Skeletal muscle cell (primary cell): ENCODE data around the gene SLC39A1.

Experiments used
- DNase-seq: peaks from one replicate; pipeline ENCODE4 v3.0.0-alpha.2; 2010; ENCODE audit warnings: low read depth
- H3K4me3 ChIP-seq: 2 replicates; pipeline ENCODE4 v1.5.1; 2011; ENCODE audit warnings: low read depth, mild to moderate bottlenecking, control low read depth, low read length, moderate library complexity

SLC39A1 gene

DNA sequence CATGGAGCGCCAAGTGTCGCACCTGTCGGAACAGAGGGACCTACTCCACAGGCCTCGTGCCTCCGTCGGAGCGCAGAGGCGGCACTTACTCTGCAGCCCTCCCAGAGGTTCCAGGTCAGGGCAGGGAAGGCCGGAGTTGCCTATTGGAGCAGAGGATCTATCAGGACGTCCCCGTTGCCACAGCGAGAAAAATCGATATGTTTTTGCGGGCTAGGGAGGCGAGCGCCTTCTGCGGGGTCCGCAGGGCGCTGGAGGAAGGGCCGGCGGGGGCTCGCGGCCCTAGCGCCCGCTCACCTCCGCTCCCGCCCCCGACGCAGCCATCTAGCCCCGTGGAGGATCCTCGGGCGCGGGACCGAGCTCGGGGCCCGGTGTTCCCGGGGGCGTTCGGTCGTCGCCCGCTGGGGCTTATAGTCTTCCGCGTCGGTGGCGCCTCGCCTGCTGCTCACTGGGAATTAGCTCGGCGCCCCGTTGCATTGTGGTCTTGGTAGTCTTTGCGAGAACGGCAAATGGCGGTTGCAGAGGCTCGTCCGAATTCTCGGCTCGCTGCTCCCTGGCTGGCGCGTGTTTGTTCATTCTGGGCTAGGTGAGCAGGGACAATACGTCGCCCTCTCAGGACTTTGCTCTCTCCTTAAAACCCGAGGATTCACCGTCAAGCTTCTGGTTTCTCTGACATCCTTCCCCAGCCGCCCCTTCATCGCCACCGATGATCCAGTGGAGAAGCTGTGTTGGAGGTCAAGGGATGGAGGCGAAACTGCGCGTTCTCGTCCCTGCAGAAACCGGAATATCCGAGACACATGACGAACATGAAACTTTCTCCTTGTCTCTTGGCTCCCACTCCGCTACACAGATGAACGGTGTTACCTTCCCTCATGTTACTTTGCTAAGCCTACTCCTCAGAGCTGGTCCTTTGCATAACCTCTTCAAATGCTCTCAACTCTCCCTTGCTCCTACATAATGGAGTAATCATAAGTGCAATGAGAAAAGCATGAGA is 14.2 kb upstream of the SLC39A1 start, which contains the start of gene JTB:
Gene JTB, minus strand, starts transcription at position 425 of the 991 bp plus-strand sequence. Its CDS starts 422 bp downstream, at position 3.
- DNase-seq, result peak; percentile 31
- H3K4me3 ChIP-seq, result peak within 1 kb of the TSS; percentile 98

DNA sequence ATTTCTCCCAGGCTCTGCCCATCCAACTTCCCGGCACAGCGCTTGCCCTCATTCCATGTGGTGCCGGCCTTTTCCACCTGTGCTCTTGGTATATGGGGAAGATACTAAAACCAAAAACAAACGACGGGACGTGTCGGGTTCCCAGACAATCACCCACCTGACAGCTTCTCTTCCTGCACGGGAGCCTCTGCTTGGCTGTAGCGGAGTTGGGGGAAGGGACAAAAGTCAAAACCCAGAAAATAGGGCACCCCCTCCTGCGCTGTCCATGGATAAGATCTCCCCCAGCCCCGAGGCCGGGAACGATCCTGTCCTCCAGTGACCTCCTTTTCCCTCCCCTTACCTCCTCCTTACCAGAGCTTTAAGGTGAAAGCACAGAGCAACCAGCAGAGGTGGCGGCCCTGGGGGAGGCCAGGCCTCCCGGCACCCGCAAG is 13.5 kb upstream of the SLC39A1 start:
- H3K4me3 ChIP-seq, result peak overlapping the region; percentile 98
- no peak for DNase-seq

DNA sequence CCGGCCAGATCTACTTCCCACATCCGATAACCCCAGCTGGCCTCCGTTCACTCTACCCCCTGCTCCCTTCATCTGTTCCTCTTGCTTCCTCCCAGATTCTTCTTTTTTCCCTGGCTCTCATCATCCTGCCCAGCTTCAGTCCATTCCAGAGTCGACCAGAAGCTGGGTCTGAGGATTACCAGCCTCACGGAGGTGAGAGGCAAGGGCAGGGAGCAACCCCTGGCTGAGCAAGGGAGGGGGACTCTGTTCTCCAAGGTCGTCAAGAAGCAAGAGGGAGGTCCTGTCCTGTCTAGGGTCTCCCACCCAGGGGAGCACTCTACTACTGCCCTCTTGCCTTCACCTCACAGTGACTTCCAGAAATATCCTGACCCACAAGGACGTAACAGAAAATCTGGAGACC is 10.2 kb upstream of the SLC39A1 start:
- no peak for DNase-seq

DNA sequence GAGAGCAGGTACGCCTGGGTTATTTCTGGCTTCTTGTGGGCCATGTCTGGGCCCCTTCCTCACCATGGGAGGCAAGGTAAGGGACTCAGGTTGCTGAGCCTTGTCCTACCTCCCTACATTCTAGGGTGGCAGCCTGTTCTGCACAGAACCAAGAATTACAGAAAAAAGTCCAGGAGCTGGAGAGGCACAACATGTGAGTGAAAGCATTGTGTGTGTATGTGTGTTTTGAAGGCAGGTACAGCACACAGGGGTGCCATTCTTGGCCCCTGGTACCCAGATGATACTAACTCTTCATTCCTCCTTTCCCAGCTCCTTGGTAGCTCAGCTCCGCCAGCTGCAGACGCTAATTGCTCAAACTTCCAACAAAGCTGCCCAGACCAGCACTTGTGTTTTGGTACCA is 9.7 kb upstream of the SLC39A1 start:
- no peak for DNase-seq
- H3K4me3 ChIP-seq, result no peak overlapping the region

More for the DNA sequence above, 10.2 kb upstream of the SLC39A1 start:
- no peak overlapping the region for H3K4me3 ChIP-seq

DNA sequence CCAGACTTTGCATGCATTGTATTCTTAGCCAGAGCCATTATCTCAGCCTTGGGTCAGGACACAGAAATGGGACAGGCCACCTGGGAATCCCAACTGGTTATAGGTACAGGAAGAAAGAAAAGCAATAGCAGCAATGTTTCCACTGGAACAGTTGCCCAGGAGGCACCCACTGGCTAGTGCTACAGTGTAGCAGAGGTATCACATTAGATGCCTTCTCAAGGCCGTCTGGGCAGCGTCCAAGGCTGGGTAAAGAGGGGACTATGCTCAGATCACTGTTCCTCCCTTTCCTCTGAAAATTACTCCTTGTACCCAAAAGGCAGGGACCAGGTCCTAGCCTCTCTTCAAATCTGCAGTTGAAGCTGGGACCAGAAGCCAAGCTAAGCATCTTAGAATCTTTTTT is 7.0 kb upstream of the SLC39A1 start:
- H3K4me3 ChIP-seq, result no peak overlapping the region
- no peak for DNase-seq

DNA sequence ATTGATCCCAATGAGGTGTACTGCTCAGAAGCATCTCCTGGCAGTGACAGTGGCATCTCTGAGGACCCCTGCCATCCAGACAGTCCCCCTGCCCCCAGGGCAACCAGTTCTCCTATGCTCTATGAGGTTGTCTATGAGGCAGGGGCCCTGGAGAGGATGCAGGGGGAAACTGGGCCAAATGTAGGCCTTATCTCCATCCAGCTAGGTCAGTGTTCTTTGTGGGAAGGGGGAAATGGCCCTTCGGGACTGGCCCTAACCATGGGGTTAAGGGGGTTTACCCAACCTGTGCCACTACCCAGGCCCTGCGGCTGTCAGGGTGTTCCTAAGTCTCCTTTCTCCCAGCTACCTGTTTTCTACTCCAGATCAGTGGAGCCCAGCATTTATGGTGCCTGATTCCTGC is 5.6 kb upstream of the SLC39A1 start:
- peak overlapping the region; percentile 63 for H3K4me3 ChIP-seq
- no peak for DNase-seq

DNA sequence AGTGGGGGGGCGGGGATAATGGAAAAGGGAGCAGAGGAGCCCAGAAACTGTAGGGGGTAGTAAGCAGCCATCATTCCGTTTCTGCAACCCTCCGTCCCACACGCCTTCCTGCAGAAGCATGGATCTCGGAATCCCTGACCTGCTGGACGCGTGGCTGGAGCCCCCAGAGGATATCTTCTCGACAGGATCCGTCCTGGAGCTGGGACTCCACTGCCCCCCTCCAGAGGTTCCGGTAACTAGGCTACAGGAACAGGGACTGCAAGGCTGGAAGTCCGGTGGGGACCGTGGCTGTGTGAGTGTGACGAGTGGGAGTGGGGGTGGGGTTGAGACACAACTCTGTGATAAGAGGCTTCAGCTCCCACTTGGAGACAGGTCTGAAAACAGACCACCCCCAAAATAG is 5.1 kb upstream of the SLC39A1 start:
- H3K4me3 ChIP-seq, result peak overlapping the region; percentile 63
- DNase-seq, result no peak

DNA sequence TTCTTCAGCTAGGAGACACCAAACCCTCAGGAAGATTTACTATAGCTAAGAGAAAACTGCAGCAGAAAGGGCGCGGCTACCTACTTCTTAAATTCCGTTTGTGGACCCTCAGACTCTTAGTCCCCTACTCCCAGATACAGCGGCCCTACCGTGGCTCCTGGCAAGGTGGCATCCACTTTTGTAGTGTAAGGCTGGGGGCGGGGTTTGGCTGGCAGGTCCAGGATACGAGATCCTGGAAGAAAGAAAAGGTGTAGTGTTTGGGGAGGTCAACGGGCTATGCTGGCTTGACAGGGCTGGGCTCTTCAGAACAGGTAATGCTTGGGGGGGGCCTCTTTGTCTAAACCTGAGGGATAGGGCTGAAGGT is 4.6 kb upstream of the SLC39A1 start:
- H3K4me3 ChIP-seq, result peak overlapping the region; percentile 63
- no peak for DNase-seq

DNA sequence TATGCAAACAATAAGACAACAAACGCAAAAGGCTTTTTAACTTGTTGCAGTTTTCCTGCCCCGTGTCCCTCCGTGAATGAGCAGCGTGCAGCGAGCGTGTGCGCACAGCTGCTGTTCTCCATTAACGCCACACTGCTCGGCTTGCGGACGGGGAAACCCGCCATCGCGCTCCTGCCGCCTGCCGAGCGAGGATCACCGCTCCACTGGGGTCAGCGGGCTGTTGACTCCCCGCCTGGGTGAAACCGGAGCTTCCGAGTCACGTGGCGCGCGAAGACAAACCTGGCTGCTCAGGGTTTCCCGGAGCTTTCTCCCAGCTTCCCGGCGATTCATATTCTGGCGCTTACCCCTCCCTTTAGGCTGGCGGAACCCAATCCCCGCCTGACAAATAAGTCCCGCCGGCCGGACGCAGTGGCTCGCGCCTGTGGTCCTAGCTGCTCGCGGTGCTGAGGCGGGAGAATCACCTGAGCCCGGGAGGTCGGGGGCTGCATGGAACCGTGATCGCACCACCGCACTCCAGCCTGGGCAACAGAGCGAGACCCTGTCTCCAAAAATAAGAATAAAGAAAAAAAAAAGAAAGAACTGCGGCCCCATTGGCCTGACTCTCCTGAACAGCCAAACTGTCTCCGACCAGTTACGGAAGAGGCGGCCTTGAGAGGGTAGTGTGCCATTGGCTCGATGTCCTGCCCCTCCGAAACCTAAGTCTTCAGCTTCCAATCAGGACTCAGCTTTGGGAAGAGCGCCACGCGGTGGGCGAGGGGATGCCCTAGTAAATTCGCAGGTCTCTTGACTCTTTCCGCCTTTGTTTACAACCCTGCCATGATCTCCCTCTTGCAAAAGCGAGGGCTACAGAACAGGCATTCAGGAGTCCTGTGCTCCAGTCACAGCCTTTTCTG is 4.0 kb upstream of the SLC39A1 start, which contains the start of gene CREB3L4:
Gene CREB3L4, plus strand, starts transcription at position 796 of the 893 bp plus-strand sequence. CDS start 624 bp downstream, outside the sequence.
- DNase-seq, result peak; percentile 97
- peak within 1 kb of the TSS; percentile 63 for H3K4me3 ChIP-seq

DNA sequence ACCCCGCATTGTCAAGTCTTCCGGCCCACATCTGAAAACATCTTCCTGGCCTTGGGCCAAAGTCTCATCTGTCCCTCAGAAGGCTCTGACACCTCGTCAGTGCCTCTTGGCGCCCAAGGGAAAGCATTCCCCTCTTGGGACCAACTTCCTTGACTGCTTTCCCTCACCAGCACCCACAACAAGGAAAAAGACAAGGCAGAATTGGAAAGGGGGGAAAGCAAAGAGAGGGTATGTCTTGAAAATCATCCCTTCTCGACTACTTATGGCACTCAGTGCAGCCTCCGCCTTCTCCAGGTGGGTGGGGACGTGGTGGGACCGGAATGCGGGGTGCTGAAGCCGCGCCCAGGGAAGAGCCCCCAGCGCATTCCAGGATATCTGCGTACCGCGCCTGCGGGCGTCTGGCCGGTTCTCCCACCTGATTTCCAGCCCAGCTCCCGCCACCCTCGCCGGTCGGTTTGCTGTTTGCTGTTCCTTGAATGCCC is 554 bp upstream of the SLC39A1 start:
- peak overlapping the region; percentile 71 for H3K4me3 ChIP-seq

DNA sequence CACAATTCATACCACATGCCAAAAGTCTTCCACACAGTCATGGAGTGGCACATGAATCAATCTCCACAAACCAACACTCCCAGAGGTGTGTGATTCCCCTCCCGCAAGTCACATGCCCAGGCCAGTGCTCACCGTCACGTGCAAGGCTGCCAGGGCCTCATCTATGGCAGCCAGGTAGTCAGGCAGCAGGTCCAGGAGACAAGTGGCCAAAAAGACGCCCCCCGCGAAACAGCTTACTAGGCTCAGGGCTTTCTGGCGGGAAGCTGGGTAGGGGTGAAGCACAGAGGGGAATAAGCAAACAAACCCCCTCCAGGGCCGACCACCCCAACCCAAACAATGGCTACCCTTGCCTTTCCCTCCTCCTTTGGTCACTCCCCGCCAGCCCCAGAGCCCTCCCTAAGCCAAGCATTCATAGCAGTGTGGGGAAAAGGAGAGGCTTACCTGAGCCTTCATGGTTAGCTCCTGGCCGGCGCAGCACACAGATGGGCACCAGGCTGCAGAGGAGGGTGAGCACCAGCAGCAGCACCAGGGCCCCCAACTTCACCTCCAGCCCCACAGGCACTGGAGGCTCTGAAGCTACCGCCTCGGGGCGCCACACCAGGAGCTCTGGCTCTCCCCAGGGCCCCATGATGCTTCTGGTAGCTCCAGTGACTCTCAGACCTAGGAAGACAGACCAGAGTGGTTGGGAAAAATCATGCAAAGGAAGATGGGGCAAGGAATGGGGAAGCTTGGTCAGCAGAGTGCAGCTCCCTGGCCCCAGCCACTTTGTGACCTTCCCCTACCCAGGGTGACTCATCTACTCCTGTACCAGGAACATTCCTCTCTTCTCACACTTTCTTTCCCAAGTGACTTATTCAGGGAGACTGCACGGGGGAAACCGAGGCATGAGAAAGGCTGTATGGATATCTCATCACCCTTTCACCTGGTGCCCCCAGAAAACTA is 978 bp downstream of the SLC39A1 start:
- H3K4me3 ChIP-seq, result peak overlapping the region; percentile 71
- no peak for DNase-seq

More for the DNA sequence above, 554 bp upstream of the SLC39A1 start:
- DNase-seq, result no peak

DNA sequence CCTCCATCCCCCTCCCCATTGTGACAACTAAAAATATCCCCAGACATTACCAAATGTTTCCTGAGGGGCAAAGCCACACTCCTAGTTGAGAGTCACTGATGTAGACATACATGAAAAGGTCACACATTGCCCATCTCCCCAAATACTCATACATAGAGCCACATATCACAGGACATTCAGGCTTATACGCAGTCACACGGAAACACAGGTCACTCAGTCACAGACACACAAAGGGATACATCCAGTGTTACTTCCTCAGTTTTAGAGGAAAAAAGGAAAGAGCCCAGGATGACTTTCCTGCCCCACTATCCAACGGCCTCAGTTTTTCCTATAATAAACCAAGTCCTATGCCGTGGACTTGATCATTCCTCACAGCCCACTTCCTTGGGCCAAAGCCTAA is 1.9 kb downstream of the SLC39A1 start:
- no peak for DNase-seq
- H3K4me3 ChIP-seq, result peak overlapping the region; percentile 71

DNA sequence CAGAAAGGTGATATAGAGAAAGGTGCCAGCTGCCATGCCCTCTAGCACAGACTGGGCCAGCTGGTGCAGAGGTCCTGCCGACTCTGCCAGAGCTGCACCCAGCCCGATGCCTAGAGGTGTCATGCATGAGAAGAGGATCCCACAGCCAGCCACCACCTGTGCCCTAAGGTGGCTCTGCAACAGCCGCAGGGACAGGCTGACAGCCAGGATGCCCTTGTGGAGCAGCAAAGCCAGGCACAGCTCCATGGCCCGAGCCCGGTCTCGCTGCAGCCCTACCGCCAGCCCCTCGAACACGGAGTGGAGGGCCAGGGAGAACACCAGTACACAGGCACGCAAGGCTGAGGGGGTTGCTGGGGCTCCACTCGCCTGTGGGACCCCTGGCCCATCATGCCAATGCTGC is 3.1 kb downstream of the SLC39A1 start:
- H3K4me3 ChIP-seq, result no peak overlapping the region
- DNase-seq, result no peak

DNA sequence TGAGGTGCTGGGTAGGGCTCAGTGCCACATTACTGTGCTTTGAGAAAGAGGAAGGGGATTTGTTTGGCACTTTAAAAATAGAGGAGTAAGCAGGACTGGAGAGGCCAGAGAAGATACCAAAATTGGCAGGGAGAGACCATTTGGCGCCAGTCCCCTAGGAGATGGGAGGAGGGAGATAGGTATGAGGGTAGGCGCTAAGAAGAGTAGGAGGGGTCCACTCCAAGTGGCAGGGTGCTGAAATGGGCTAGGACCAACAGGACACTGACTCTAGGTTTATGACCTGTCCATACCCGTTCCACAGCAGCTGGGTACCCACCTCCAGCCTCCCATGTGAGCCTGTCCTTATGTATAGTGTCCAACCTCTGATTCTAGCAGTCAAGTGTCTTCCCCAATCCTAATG is 3.9 kb downstream of the SLC39A1 start:
- DNase-seq, result no peak
- H3K4me3 ChIP-seq, result no peak overlapping the region

DNA sequence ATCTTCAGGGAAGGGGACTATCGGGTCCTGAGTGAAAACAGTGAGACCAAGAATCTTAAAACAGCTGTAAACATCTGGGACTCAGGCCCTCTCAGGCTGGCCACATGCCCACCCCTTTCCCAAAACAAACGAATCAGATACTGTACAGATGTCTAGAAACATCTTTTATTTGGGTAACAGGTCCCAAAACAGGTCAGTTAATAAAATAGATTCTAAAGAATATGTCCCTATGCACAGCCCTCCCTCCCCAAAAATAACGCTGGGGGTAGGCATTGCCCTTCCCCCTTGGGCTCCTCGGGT is 4.4 kb downstream of the SLC39A1 start:
- H3K4me3 ChIP-seq, result no peak overlapping the region
- DNase-seq, result no peak

DNA sequence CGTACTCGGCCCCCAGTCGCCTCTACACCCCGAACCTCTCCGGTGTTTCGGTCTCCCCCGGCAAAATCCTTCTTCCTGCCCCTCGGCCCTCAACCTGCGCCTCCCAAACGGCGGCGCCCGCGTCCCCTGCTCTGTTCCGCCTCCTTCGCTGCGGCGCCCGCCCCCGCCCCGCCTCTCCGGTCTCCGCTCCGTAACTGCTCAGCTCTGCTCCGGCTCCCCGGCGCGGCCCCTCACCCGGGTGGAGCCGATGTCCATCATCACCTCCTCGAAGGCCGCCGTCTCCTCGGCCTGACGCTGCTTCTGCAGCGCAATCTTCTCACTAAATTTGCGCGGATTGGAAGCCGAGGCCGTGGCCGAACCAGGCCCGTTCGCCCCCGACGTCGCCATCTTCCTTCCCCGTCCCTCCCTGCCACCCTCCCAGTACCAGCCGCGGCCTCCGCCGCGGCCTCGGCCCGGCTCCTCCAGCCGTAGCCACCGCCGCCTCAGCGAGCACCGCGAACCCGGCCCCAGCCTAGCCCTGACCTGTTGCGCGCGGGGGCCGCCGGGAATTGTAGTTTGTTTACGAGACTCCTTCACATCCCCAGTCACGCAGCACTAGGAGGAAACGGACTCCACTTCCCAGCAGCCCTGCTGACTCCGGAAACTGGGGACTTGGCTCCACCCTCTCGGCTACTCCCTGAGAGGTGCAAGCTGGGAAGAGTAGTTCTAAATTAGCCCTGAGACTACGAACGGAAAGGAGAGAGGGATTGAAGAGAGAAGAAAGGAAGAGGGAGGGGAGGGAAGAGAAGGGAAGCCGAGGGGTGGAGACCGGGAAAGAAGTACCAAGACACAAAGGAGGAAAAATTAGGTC is 5.0 kb downstream of the SLC39A1 start, which contains the start of gene CRTC2:
Gene CRTC2, minus strand, starts transcription at position 502 of the 850 bp plus-strand sequence. Its CDS starts 115 bp downstream, at position 387.
- H3K4me3 ChIP-seq, result peak within 1 kb of the TSS; percentile 76
- peak; percentile 94 for DNase-seq

DNA sequence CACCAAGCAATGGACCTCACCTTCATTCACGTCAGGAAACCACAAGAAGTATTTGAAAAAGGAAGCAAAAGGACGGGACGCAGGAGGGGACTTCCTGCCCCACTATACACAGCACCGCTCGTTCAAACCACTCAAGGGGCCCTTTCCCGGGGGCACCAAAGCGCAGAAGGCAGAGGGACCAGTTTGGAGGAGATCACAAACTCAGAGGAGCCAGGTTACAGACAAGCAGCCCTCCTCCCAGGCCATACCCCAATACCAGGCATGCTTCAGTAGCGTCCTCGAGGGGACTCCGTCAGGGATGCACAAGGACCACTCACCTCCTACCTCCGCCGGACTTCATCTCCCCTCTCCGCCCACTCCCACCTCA is 5.6 kb downstream of the SLC39A1 start:
- peak overlapping the region; percentile 76 for H3K4me3 ChIP-seq
- no peak for DNase-seq
